ENCODE results near the gene SKA1.
"Not testable (repeated sequence)": the region's sequence is repeated elsewhere in the genome, so short reads cannot be mapped to it uniquely, and the experiment has no call there.

The SKA1 gene

DNA sequence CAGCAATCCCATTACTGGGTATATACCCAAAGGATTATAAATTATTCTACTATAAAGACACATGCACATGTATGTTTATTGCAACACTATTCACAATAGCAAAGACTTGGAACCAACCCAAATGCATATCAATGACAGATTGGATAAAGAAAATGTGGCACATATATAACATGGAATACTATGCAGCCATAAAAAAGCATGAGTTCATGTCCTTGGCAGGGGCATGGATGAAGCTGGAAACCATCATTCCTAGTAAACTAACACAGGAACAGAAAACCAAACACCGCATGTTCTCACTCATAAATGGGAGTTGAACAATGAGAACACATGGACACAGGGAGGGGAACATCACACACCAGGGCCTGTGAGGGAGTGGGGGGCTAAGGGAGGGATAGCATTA lies 61.9 kb downstream of the SKA1 start:
- not testable (repeated sequence) for H3K9ac ChIP-seq (ENCODE audit: low read length); H3K9me3 ChIP-seq (ENCODE audit: control insufficient read depth, low read depth, low read length); H3K27ac ChIP-seq (ENCODE audit: low read length); H3K36me3 ChIP-seq (ENCODE audit: control insufficient read depth, low read depth, low read length); H3K4me3 ChIP-seq (ENCODE audit: low read length); H3K27me3 ChIP-seq (ENCODE audit: control insufficient read depth, insufficient read depth, low read length)
- peaks cover 13% of the 10 kb centered on the region for H3K4me1 ChIP-seq (ENCODE audit: control insufficient read depth, low read depth, low read length)

- Histone ChIP-seq H3K36me3 (ENCODE audit: control insufficient read depth, low read depth, low read length) (no peaks in the 10 kb centered on the region), H3K27ac (ENCODE audit: low read length) (no peak overlapping the region), H3K4me1 (ENCODE audit: control insufficient read depth, low read depth, low read length) (peaks cover 15% of the 10 kb centered on the region), H3K27me3 (ENCODE audit: control insufficient read depth, insufficient read depth, low read length) (no peaks in the 10 kb centered on the region), H3K9me3 (ENCODE audit: control insufficient read depth, low read depth, low read length) (no peaks in the 10 kb centered on the region), H3K4me3 (ENCODE audit: low read length) (no peak overlapping the region), H3K9ac (ENCODE audit: low read length) (no peak overlapping the region)
Observed at GRCh38 chr18:50439460-50440015, 64.7 kb downstream of the SKA1 start.

- H3K27ac ChIP-seq (ENCODE audit: low read length), result no peak overlapping the region
- H3K4me1 ChIP-seq (ENCODE audit: control insufficient read depth, low read depth, low read length), result peaks cover 16% of the 10 kb centered on the region
- no peak overlapping the region for H3K4me3 ChIP-seq (ENCODE audit: low read length)
- no peaks in the 10 kb centered on the region for H3K27me3 ChIP-seq (ENCODE audit: control insufficient read depth, insufficient read depth, low read length)
- no peak overlapping the region for H3K9ac ChIP-seq (ENCODE audit: low read length)
- no peaks in the 10 kb centered on the region for H3K36me3 ChIP-seq (ENCODE audit: control insufficient read depth, low read depth, low read length)
- no peaks in the 10 kb centered on the region for H3K9me3 ChIP-seq (ENCODE audit: control insufficient read depth, low read depth, low read length)
Observed at GRCh38 chr18:50441016-50441415, 66.2 kb downstream of the SKA1 start.

GRCh38 chr18:50441501-50441900 lies 66.7 kb downstream of the SKA1 start:
- H3K4me3 ChIP-seq (ENCODE audit: low read length), result no peak overlapping the region

More at GRCh38 chr18:50441501-50441900, 66.7 kb downstream of the SKA1 start:
- no peaks in the 10 kb centered on the region for H3K36me3 ChIP-seq (ENCODE audit: control insufficient read depth, low read depth, low read length)
- no peaks in the 10 kb centered on the region for H3K9me3 ChIP-seq (ENCODE audit: control insufficient read depth, low read depth, low read length)
- H3K27ac ChIP-seq (ENCODE audit: low read length), result no peak overlapping the region
- no peak overlapping the region for H3K9ac ChIP-seq (ENCODE audit: low read length)
- peaks cover 21% of the 10 kb centered on the region for H3K4me1 ChIP-seq (ENCODE audit: control insufficient read depth, low read depth, low read length)
- no peaks in the 10 kb centered on the region for H3K27me3 ChIP-seq (ENCODE audit: control insufficient read depth, insufficient read depth, low read length)
